Stimulated activated memory B cell treated with anti-CD40 and anti-IgM and Interleukin-4, amounts not matched to agents 10 μg/mL and 1 μg/mL and 100 μg/mL, for 72 hours (primary cell): ENCODE results near the gene HOXB9.
A peak's percentile ranks its signal among the peaks of the same experiment; 100 is the strongest.

Experiments
- ATAC-seq: fragments of 150-1000 bp; cut with Tn5 transposase; 2 replicates; pipeline ENCODE4 v1.10.0; 2021
- H3K27ac Mint-ChIP-seq: one replicate; pipeline ENCODE4 v1.8.0; 2022; ENCODE audit warnings: mild to moderate bottlenecking, mixed read lengths
- H3K27me3 Mint-ChIP-seq: one replicate; pipeline ENCODE4 v1.8.0; 2022; ENCODE audit warnings: mixed read lengths
- H3K36me3 Mint-ChIP-seq: one replicate; pipeline ENCODE4 v1.8.0; 2022; ENCODE audit warnings: mixed read lengths
- H3K4me1 Mint-ChIP-seq: one replicate; pipeline ENCODE4 v1.8.0; 2022; ENCODE audit warnings: mixed read lengths
- H3K4me3 Mint-ChIP-seq: one replicate; pipeline ENCODE4 v1.8.0; 2022; ENCODE audit warnings: mild to moderate bottlenecking, moderate library complexity, mixed read lengths
- H3K9me3 Mint-ChIP-seq: one replicate; pipeline ENCODE4 v1.8.0; 2022; ENCODE audit warnings: mixed read lengths

The HOXB9 gene

DNA sequence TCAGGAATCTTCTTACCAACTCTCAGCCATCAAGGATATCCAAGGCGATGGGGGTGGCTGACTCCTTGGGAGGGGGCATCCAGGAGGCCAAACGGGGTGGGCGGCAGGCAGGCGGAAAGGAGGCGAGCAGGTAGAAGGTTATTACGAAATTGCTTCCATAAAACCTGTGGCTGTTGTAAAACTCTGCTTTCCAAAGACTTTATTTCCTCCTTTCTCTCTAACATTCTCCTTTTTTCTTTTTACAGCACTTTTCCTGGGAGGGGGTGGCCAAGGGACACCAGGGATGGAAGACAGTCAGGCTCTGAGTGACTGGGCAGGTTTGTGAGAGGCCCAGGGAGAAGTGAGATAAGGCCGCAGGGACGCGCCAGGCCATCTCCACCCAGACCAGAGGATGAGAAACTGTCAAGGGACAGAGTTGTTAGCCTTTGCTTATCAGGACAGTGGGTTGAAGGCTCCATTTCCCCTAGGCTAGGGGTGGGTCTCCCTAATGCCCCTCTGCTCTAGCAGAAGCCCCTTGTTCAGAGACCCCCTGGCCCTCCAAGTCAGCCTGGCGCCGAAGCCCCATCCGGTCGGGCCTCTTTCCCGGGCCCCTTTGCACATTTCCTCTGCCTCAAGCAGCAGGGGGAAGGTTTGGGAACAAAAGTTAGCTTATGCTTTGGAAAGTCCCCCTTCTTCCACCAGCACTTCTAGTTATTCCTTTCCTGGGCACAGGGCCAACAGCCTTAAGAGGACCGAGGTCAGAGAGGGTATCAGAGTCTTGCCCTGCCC, 5.0 kb upstream of the HOXB9 start:
- Mint-ChIP-seq H3K4me1 (peaks cover 7% of the 10 kb centered on the region), H3K9me3 (no peaks in the 10 kb centered on the region), H3K36me3 (no peaks in the 10 kb centered on the region), H3K27ac (no peak overlapping the region), H3K27me3 (peaks cover 99% of the 10 kb centered on the region), H3K4me3 (no peak overlapping the region)
- no peak for ATAC-seq

DNA sequence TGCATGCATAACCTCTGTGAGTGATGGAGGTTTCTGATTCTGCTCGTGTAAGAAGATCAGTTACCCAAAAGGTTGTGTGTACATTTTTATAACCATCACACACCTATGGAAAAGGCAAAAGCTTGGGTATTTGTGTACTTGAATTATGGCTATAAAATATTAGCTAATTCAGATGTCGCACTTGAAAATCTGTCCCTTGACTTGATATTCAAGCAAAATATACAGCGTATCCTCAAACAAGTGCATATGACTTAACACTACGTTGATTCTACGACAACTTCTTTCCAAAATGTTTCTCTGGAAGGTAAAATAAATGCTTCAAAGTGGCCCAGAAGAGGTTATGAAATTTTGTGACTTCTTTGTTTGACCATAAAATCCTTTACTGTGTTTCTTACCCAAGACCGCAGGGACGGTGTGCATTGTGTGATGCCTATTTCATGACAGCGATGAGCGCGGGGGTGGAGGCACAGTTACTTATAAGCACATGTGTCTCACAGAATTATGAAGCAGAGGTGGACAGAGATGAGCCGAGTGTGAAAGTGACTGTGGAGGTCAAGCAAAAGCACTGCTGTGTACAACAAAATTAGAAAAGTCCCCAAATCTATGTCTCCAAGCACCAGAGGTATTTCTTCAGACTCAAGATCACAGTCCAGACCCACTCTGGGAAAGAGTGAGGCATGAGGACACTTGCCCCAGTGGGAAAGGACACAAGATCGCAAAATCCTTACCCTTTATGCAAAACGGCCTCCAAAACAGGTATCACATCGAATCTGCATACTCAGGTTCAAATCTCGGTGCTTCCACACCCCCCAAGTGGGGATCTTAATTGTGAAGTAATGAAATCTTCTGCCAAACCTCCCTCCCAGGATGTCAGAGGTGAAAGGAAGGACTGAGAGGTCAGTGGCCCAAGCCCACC, 4.1 kb upstream of the HOXB9 start:
- Mint-ChIP-seq H3K4me1 (peaks cover 15% of the 10 kb centered on the region), H3K27ac (no peak overlapping the region), H3K27me3 (peaks cover 99% of the 10 kb centered on the region), H3K9me3 (no peaks in the 10 kb centered on the region), H3K4me3 (no peak overlapping the region), H3K36me3 (no peaks in the 10 kb centered on the region)
- no peak for ATAC-seq

DNA sequence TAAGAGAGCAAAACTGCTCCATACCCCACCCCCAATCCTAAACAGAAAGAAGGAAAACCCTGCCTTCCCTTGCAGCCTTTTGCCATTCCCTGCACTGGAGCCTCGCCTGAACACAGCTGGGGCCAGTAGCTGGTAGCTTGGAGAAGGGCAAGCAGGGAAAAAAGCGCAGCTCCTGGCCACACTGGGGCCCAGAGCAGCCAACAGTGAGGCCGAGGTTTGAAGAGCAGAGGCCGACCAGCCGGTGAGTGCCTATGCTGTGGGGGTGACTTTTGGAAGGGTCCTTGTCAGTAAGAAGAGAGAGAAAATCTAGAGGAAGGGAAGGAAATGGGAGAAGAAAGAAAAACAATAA, 3.2 kb upstream of the HOXB9 start:
- H3K4me3 Mint-ChIP-seq = no peak overlapping the region
- no peaks in the 10 kb centered on the region for H3K36me3 Mint-ChIP-seq
- peaks cover 15% of the 10 kb centered on the region for H3K4me1 Mint-ChIP-seq
- H3K9me3 Mint-ChIP-seq = no peaks in the 10 kb centered on the region
- H3K27me3 Mint-ChIP-seq = peaks cover 98% of the 10 kb centered on the region
- ATAC-seq = no peak
- no peak overlapping the region for H3K27ac Mint-ChIP-seq

DNA sequence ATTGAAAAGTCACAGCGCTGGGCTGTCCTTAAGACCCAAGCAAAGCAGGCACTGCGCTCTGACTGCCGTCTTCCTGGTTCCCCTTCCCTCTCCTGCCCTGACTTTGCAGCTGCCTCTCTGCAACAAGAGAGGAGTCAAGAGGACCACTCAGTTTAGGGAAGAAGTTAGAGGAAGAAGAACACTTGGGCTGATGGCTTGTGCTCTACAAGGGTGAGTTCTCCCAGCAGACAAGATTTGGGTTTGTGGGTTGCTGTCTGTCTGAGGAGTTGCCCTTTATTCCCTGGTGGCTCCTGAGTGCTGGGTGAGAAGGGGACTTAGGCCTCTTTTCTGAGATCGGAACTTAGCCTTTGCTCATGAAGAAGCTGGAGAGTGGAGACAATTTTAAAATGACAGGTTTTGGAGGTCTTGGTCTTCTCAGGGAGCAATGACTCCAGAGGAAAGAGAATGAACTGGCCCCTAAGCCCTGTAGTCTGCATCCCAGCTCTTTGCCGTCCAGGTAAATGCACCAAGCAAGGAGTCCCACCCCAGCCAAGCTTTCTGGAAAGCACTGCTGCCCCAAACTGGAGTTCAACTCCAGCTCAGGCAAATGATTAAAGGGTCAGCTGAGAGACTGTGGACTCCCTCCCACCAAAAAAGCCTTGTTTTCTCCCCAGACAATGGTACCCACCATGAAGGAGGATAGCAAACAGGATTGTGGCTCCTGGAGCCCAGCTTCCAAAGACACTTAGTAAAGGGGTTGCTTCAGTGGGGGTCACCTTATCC, 2.7 kb upstream of the HOXB9 start:
- Mint-ChIP-seq H3K4me1 (peaks cover 15% of the 10 kb centered on the region), H3K27me3 (peaks cover 98% of the 10 kb centered on the region), H3K27ac (no peak overlapping the region), H3K4me3 (no peak overlapping the region), H3K9me3 (no peaks in the 10 kb centered on the region), H3K36me3 (no peaks in the 10 kb centered on the region)
- ATAC-seq = no peak

DNA sequence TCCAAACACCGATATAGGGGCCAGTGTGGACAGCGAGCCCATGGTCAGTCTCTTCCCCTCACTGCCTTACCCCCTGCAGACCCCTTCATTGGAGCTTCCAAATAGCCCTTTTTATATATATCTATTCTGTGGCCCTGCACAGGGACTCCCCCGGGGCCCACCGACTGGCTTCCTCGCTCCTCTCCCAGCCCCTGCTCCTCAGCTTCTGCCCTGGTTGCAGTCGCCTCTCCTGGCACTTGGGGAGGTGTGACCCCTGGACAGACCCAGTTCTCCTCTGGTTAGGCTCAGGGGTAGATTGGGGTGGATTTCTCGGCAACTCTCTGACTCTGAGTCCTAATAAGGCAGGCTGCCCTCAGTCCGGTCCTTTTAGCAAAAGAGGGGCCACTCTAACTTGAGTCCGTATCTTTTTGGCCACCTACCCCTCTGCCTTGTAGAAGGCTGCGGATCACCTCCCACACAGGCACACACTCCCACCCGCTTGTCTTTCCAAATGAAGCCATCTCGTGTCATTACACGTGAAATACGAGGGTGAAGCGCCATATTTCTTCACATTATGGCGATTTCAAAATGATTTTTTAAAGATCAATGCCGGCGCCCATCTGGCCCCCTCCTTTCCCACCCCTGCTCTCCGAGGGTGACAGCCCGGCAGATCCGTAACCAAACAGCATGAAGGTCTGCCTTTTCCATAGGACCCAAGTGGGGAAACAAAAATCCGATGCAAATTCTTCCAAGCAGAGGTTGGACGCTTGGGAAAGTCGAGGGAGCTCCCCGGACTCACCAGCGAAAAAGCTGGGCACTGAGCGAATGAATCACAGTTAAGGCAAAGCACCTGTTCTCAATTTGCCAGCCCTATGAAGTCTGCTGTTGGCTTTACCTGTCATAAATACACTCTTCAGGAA, 1.7 kb upstream of the HOXB9 start:
- Mint-ChIP-seq H3K4me3 (no peak overlapping the region), H3K4me1 (peaks cover 15% of the 10 kb centered on the region), H3K27ac (no peak overlapping the region), H3K27me3 (peaks cover 98% of the 10 kb centered on the region), H3K9me3 (no peaks in the 10 kb centered on the region), H3K36me3 (no peaks in the 10 kb centered on the region)
- ATAC-seq = no peak

DNA sequence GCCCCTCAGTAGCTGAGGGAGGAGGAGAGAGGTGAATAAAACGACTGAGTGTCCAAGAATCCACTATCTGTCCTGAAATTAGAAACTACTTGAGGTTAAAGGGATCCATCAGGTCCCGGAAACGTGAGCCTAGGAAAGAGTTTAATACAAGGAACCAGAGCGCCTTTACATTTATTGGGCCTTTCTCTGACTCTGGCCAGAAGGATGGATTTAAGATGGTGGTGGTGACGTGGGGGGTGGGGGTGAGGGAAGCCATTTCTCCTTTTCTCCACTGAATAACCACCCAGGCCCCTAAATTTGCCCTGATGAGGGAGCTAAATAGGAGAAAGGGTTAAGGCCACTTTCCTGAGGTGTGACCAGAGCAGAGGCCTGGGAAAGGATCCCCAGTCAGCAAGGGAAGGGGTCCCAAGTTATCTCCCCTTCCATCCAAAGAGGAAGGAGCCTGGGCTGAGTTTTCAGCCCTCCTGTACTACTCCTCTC, 1.0 kb upstream of the HOXB9 start:
- no peak for ATAC-seq
- Mint-ChIP-seq H3K36me3 (no peaks in the 10 kb centered on the region), H3K4me1 (peaks cover 15% of the 10 kb centered on the region), H3K4me3 (no peak overlapping the region), H3K27me3 (peaks cover 98% of the 10 kb centered on the region), H3K9me3 (no peaks in the 10 kb centered on the region), H3K27ac (no peak overlapping the region)

DNA sequence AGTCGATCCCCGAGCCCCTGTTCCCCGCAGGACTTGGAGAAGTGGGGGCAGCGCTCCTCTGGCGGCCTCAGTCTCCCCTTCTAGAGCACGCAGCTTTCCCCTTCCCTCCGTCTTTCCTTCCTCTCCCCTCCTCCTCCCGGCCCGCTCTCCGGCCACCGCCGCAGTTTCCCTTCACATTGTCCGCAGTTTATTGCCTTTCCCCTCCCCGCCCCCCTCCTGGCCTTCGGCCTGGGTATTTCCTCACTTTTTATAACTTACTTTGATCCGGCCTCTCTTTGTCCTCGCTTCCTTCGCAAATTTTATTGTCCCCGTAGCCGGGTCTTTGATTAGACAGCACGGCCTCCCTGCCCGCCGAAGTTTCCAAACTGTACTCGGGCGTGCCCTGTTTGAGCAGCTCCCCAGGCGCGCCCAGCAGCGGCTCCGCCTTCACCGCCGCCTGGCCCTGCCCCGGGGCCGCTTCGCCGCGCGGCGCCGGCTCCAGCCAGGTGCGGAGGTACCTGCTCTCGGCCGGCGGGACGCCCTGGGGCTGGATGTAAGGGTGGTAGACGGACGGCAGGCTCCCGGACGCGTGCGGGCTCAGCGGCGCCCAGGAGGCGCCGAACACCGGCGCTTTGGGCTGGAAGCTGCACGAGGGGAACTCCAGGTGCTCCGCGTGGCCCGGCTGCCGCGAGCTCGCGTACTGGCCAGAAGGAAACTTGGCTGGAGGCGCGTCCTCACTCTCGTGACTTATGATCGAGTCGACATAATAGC, 488 bp downstream of the HOXB9 start:
- H3K36me3 Mint-ChIP-seq = no peaks in the 10 kb centered on the region
- ATAC-seq = peak; percentile 61
- H3K4me1 Mint-ChIP-seq = peaks cover 15% of the 10 kb centered on the region
- peaks cover 98% of the 10 kb centered on the region for H3K27me3 Mint-ChIP-seq
- H3K9me3 Mint-ChIP-seq = no peaks in the 10 kb centered on the region
- H3K27ac Mint-ChIP-seq = no peak overlapping the region
- peak overlapping the region; percentile 85 for H3K4me3 Mint-ChIP-seq

DNA sequence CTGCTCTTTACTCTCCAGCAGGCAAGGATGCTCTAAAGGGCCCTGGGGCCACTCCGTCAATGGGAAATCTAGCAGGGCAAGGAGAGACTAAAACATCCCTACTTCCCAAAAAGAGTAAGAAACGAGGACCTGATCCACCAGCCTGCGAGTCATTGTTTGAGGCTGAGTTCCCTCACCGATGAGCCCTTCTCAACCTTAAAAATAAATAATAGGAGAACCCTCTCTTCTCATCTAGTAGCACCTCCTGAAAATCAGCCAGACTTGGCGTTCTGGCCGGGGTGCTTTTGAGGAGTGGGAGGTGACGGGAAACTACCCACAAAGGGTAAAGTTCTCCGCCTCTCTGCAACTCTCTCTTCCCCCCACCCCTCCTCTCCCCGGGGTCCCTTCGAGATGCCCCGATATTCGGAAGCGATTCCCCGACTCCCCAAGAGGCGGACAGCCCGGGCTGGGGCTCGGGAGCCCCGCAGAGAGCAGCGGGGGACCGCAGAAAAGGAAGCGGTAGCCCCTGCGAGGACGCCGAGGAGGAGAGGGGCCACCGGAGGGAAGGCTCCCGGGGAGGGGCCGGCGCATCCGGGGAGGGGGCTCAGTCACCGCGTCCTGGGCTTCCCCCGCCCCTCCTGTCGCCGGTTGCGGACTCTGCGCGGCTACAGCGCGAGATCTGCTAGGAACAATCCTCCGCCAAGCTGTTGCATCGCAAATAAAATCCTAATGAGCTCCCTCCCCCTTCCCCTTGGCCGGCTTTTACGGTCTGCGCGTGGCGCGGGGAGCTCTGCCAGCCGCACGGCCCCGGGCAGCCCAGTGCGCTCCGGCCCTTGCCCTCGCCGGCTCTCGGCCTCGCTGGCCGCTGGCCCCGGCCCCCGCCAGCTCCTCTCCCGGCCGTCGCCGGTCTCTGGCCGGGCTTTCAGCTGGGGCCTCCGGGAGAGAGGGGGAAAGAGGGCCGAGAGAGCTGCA, 1.3 kb downstream of the HOXB9 start:
- Mint-ChIP-seq H3K36me3 (no peaks in the 10 kb centered on the region), H3K27ac (no peak overlapping the region), H3K9me3 (no peaks in the 10 kb centered on the region), H3K4me1 (peaks cover 15% of the 10 kb centered on the region), H3K27me3 (peaks cover 98% of the 10 kb centered on the region), H3K4me3 (no peak overlapping the region)
- ATAC-seq = no peak

DNA sequence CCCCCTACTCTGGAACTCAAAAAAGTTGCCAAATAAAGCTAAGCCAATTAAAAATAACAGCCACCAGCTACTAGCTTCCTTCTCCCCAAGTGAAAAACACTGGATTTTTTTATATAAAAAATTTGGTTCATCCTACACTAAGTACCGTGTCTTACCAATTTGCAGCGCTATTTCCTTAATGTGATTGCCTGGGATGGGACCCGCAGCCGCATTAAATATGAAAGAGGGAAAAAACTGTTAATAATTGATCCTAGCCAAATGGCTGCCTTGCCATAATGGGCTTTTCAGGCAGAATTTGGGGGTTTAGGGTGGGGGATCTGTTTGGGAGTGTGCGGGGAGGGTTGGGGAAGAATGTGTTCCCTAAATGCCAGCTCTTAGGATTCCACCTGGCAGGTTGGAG, 2.0 kb downstream of the HOXB9 start:
- ATAC-seq = no peak
- Mint-ChIP-seq H3K27me3 (peaks cover 98% of the 10 kb centered on the region), H3K36me3 (no peaks in the 10 kb centered on the region), H3K9me3 (no peaks in the 10 kb centered on the region), H3K4me3 (no peak overlapping the region), H3K4me1 (peaks cover 15% of the 10 kb centered on the region), H3K27ac (no peak overlapping the region)

DNA sequence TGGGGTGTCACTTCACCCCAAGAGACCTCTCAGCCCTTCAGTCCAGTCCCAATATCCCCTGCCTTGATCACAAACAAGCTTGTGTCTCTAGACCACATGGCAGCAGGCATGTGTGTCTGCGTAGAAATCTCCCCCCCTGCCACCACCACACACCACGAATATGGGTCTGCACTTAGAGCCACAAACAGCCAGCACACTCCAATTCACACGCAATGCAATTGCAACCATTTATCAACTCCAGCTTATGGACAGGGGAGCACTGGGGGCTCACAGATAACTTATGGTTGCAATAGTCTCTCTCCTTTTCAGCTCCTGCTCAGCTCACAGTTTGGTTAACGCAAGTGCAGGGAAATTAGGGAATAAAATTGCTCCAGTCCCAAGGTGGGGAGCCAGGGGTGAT, 2.6 kb downstream of the HOXB9 start:
- Mint-ChIP-seq H3K36me3 (no peaks in the 10 kb centered on the region), H3K4me1 (peaks cover 18% of the 10 kb centered on the region), H3K27me3 (peaks cover 98% of the 10 kb centered on the region), H3K27ac (no peak overlapping the region), H3K4me3 (no peak overlapping the region), H3K9me3 (no peaks in the 10 kb centered on the region)
- no peak for ATAC-seq

DNA sequence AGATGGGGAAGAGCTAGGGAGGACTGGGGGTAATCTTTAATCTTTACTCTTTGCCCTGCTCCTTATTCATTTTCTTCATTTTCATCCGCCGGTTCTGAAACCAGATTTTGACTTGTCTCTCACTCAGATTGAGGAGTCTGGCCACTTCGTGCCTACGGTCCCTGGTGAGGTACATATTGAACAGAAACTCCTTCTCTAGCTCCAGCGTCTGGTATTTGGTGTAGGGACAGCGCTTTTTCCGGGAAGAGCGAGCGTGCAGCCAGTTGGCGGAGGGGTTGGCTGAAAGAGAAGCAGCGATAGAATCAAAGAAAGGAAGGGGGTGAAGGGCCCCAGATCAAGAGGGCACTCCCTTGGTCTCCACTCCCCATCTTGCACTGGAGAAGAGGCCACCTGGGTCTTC, 3.3 kb downstream of the HOXB9 start:
- H3K4me1 Mint-ChIP-seq = peaks cover 23% of the 10 kb centered on the region
- ATAC-seq = no peak
- H3K27me3 Mint-ChIP-seq = peaks cover 98% of the 10 kb centered on the region
- no peak overlapping the region for H3K27ac Mint-ChIP-seq
- H3K4me3 Mint-ChIP-seq = no peak overlapping the region
- H3K36me3 Mint-ChIP-seq = no peaks in the 10 kb centered on the region
- H3K9me3 Mint-ChIP-seq = no peaks in the 10 kb centered on the region

DNA sequence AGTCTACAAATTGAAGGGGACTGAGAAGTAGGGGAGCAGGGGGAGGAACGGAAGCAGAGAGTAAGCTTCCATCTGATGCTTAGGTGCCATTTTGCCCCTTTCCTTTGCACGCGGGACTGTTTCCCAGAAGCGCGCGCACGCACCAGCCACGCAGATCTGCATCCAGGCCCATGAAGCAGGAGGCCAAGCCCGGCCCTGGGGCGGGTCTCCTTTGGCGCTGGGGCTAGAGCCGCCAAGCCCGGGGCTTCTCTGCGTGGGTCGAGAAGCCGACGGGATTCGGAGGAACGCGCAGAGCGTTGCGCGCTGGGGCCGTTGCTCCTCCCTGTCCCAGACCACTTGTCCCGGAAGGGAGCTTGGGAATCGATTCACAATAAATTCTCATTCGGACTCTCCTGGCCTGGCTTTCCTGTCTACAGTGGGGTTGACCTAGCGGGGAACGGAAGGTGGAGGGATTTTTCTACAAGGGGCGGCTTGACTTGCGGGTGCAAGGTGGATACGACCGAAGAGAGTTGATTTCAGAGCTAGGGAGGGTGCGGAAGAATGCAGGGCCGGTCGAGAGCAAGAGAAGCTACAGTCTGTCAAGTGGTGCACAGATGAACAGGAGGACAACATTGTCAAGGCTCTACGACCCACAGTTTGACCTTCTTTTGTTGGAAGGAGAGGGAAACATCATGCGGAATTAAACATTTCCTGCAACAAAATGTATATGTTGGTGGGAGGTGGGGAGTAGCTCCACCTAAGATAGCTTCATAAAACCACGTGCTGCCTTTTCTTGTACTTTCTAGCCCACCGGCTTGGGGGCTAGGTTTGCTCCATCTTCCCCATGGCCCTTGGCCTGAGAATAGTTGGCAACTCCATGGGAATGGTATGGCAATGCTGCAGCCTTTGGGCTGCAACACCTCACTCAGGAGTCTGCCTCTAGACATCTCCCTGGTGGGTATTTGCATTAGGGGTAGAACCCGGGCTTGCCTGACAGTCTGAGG, 4.5 kb downstream of the HOXB9 start:
- peaks cover 98% of the 10 kb centered on the region for H3K27me3 Mint-ChIP-seq
- H3K9me3 Mint-ChIP-seq = no peaks in the 10 kb centered on the region
- H3K36me3 Mint-ChIP-seq = no peaks in the 10 kb centered on the region
- ATAC-seq = no peak
- no peak overlapping the region for H3K27ac Mint-ChIP-seq
- H3K4me1 Mint-ChIP-seq = peaks cover 30% of the 10 kb centered on the region
- H3K4me3 Mint-ChIP-seq = no peak overlapping the region
